Measurements from ENCODE around the gene PPP2R2D.

The PPP2R2D gene

DNA sequence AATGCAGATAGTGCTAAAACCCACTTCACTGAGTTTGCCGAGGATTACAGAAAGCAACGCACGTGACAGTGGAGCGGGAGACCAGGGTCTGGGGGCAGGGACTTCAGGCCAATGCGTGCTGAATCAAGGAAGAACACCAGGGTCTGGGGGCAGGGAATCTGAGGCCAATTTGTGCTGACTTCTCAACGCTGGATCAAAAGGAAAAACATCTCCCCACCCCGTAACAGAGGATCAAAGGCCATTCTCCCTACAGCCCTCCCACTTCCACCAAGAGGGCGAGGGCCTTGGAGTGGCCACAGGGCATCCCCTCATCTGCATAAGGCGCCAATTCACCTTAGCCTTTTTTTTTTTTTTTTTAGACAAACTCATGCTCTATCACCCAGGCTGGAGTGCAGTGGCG lies 103.2 kb downstream of the PPP2R2D start:
- Histone ChIP-seq H3K9me3 (ENCODE audit: severe bottlenecking) (no peaks in the 10 kb centered on the region), H3K4me3 (ENCODE audit: low read depth, low read length) (no peak overlapping the region), H3K27me3 (ENCODE audit: insufficient read depth, low read depth, severe bottlenecking) (no peaks in the 10 kb centered on the region), H3K36me3 (no peaks in the 10 kb centered on the region), H3K27ac (no peak overlapping the region)
- no peak for DNase-seq
- TF ChIP-seq, protein P1, sequence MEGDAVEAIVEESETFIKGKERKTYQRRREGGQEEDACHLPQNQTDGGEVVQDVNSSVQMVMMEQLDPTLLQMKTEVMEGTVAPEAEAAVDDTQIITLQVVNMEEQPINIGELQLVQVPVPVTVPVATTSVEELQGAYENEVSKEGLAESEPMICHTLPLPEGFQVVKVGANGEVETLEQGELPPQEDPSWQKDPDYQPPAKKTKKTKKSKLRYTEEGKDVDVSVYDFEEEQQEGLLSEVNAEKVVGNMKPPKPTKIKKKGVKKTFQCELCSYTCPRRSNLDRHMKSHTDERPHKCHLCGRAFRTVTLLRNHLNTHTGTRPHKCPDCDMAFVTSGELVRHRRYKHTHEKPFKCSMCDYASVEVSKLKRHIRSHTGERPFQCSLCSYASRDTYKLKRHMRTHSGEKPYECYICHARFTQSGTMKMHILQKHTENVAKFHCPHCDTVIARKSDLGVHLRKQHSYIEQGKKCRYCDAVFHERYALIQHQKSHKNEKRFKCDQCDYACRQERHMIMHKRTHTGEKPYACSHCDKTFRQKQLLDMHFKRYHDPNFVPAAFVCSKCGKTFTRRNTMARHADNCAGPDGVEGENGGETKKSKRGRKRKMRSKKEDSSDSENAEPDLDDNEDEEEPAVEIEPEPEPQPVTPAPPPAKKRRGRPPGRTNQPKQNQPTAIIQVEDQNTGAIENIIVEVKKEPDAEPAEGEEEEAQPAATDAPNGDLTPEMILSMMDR (IDR thresholded peaks at IDR 0.05; ENCODE audit: low read depth, low read length): no peak

DNA sequence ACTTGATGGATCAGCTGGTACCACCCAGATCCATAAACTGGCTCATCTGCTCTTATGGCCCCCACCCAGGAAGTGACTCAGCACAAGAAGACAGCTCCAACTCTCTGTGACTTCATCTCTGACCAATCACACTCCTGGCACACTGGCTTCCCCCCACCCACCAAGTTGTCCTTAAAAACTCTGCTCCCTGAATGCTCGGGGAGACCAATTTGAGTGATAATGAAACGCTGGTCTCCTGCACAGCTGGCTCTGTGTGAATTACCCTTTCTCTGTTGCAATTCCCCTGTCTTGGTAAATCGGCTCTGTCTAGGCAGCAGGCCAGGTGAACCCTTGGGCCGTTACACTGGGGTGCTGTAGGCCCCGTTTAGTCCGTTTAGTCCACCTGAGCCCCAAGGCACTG lies 104.3 kb downstream of the PPP2R2D start:
- no peak overlapping the region for H3K27ac ChIP-seq
- H3K36me3 ChIP-seq: no peaks in the 10 kb centered on the region
- H3K9me3 ChIP-seq (ENCODE audit: severe bottlenecking): no peaks in the 10 kb centered on the region
- no peak for DNase-seq
- H3K4me3 ChIP-seq (ENCODE audit: low read depth, low read length): no peak overlapping the region
- H3K27me3 ChIP-seq (ENCODE audit: insufficient read depth, low read depth, severe bottlenecking): no peaks in the 10 kb centered on the region
- TF ChIP-seq, protein P1 (IDR thresholded peaks at IDR 0.05; ENCODE audit: low read depth, low read length): no peak

DNA sequence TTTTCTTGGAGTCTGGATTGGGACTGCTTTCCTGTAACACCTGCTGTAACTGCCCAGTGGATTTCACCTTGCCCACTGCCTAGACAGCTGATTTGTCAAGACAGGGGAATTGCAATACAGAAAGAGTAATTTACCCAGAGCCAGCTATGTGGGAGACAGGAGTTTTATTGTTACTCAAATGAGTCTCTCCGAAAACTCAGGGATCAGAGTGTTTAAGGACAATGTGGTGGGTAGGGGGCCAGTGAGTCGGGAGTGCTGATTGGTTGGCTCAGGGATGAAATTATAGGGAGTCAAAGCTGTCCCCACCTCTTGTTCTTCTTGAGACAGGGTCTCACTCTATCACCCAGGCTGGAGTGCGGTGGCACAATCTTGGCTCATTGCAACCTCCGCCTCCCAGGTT lies 106.2 kb downstream of the PPP2R2D start:
- Histone ChIP-seq H3K27ac (no peak overlapping the region), H3K4me3 (ENCODE audit: low read depth, low read length) (no peak overlapping the region), H3K36me3 (no peaks in the 10 kb centered on the region), H3K9me3 (ENCODE audit: severe bottlenecking) (no peaks in the 10 kb centered on the region), H3K27me3 (ENCODE audit: insufficient read depth, low read depth, severe bottlenecking) (no peaks in the 10 kb centered on the region)
- TF ChIP-seq, protein P1 (IDR thresholded peaks at IDR 0.05; ENCODE audit: low read depth, low read length): no peak
- no peak for DNase-seq

DNA sequence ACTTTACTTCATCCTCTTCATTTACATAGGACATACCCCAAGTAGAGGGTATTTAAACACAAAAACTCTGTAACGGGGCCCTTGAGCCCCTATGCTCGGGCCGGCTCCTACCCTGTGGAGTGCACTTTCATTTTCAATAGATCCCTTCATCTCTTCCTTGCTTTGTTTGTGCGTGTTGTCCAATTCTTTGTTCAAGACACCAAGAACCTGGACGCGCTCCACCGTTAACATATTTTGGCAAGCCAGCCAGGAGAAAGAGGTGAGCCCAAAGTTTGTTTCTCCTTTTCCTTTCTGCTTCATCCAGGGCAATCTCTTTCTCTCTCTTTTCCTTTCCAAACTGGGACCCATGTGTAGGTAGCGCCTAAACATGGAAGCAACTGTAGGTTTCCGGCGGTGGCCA lies 106.9 kb downstream of the PPP2R2D start:
- TF ChIP-seq, protein P1 (IDR thresholded peaks at IDR 0.05; ENCODE audit: low read depth, low read length): no peak
- Histone ChIP-seq H3K27me3 (ENCODE audit: insufficient read depth, low read depth, severe bottlenecking) (no peaks in the 10 kb centered on the region), H3K36me3 (no peaks in the 10 kb centered on the region), H3K9me3 (ENCODE audit: severe bottlenecking) (no peaks in the 10 kb centered on the region), H3K27ac (no peak overlapping the region), H3K4me3 (ENCODE audit: low read depth, low read length) (no peak overlapping the region)
- DNase-seq: no peak
